Neural cell (in vitro differentiated cells): ENCODE measurements around the gene PAPPA2. TPM values are rescaled to one million over a fixed set of nuclear protein-coding genes. Genes with fewer than 3 reads are reported as not detected.

Experiments used
- H2AFZ ChIP-seq: fragments of 200-600, 300-800 bp; sonication (generic), shearing (Covaris generic); 2 replicates; pipeline ENCODE4 v1.6.0; 2014; ENCODE audit warnings: low read depth, mild to moderate bottlenecking, antibody characterized with exemption, low read length, moderate library complexity
- H3F3A ChIP-seq: fragments of 200-600 bp; shearing (Covaris generic); 2 replicates; pipeline ENCODE4 v1.6.1; 2016; ENCODE audit warnings: mild to moderate bottlenecking, moderate library complexity, mixed read lengths, antibody characterized with exemption, low read length; ENCODE audit not compliant: insufficient read depth, poor library complexity, severe bottlenecking
- H3K27ac ChIP-seq: fragments of 200-600, 300-800 bp; sonication (generic), shearing (Covaris generic); 2 replicates; pipeline ENCODE4 v1.5.1; 2014; ENCODE audit warnings: mild to moderate bottlenecking, low read length, moderate library complexity
- H3K27me3 ChIP-seq: fragments of 300-800, 200-600 bp; sonication (generic), shearing (Covaris generic); 2 replicates; pipeline ENCODE4 v1.6.0; 2014; ENCODE audit warnings: mild to moderate bottlenecking, low read depth, low read length, moderate library complexity; ENCODE audit not compliant: insufficient read depth
- H3K36me3 ChIP-seq: fragments of 300-800, 200-600 bp; sonication (generic), shearing (Covaris generic); 2 replicates; pipeline ENCODE4 v1.5.1; 2014; ENCODE audit warnings: mild to moderate bottlenecking, antibody characterized with exemption, low read length, moderate library complexity; ENCODE audit not compliant: insufficient read depth
- H3K4me2 ChIP-seq: fragments of 300-800, 200-600 bp; sonication (generic), shearing (Covaris generic); 2 replicates; pipeline ENCODE4 v1.6.0; 2014; ENCODE audit warnings: mild to moderate bottlenecking, low read length
- H3K4me3 ChIP-seq: fragments of 300-800, 200-600 bp; sonication (generic), shearing (Covaris generic); 2 replicates; pipeline ENCODE4 v1.5.1; 2014; ENCODE audit warnings: mild to moderate bottlenecking, low read length, moderate library complexity
- H3K79me2 ChIP-seq: fragments of 200-600 bp; shearing (Covaris generic); replicated peaks from 2 replicates; pipeline ENCODE4 v1.6.0; 2014; ENCODE audit warnings: mild to moderate bottlenecking, low read length, moderate library complexity; ENCODE audit not compliant: insufficient read depth
- H3K9ac ChIP-seq: fragments of 300-800, 200-600 bp; sonication (generic), shearing (Covaris generic); 2 replicates; pipeline ENCODE4 v1.6.1; 2016; ENCODE audit warnings: mild to moderate bottlenecking, low read length, mixed read lengths
- H3K9me2 ChIP-seq: fragments of 200-600 bp; shearing (Covaris generic); 2 replicates; pipeline ENCODE4 v1.6.1; 2016; ENCODE audit warnings: mild to moderate bottlenecking, low read length, mixed read lengths; ENCODE audit not compliant: insufficient read depth
- H3K9me3 ChIP-seq: fragments of 200-600, 300-800 bp; sonication (generic), shearing (Covaris generic); 2 replicates; pipeline ENCODE4 v1.6.1; 2016; ENCODE audit warnings: mild to moderate bottlenecking, mixed run types, low read length, moderate library complexity, mixed read lengths
- H4K20me1 ChIP-seq: fragments of 200-600 bp; shearing (Covaris generic); 2 replicates; pipeline ENCODE4 v1.6.1; 2016; ENCODE audit warnings: mild to moderate bottlenecking, mixed run types; ENCODE audit not compliant: insufficient read depth
- EP300 ChIP-seq: fragments of 450-650 bp; conservative IDR thresholded peaks from 2 replicates; pipeline ENCODE4 v1.6.1; 2014; ENCODE audit warnings: antibody characterized with exemption, mild to moderate bottlenecking, moderate library complexity; ENCODE audit not compliant: poor library complexity, severe bottlenecking
- EZH2 ChIP-seq: fragments of 200-600, 300-800 bp; shearing (Covaris generic), sonication (generic); IDR thresholded peaks from 2 replicates; pipeline ENCODE4 v1.6.1; 2014; ENCODE audit warnings: antibody characterized with exemption, low read length, borderline replicate concordance, mild to moderate bottlenecking; ENCODE audit not compliant: insufficient read depth, poor library complexity, severe bottlenecking
- MXI1 ChIP-seq: fragments of 450-650 bp; conservative IDR thresholded peaks from 2 replicates; pipeline ENCODE4 v1.6.1; 2014; ENCODE audit warnings: antibody characterized with exemption, mild to moderate bottlenecking; ENCODE audit not compliant: poor library complexity, severe bottlenecking
- POLR2AphosphoS5 ChIP-seq: IDR thresholded peaks from 2 replicates; pipeline ENCODE4 v1.6.1; 2012
- RAD21 ChIP-seq: fragments of 450-650 bp; conservative IDR thresholded peaks from 2 replicates; pipeline ENCODE4 v1.6.1; 2014; ENCODE audit warnings: antibody characterized with exemption, mild to moderate bottlenecking, moderate library complexity
- SMC3 ChIP-seq: fragments of 450-650 bp; conservative IDR thresholded peaks from 2 replicates; pipeline ENCODE4 v1.6.1; 2014; ENCODE audit warnings: antibody characterized with exemption, mild to moderate bottlenecking, moderate library complexity; ENCODE audit not compliant: poor library complexity
- TAF1 ChIP-seq: IDR thresholded peaks from 2 replicates; pipeline ENCODE4 v1.6.1; 2012; ENCODE audit warnings: low read depth
- polyA plus RNA-seq: library from polyadenylated mRNA; depleted of rRNA; stranded (reverse); fragments of >200 nt; gene quantifications from 2 replicates; pipeline ENCODE4 v1.2.3, GENCODE V29; 2014
- TF ChIP-seq, protein P1 (sequence below): IDR thresholded peaks from 2 replicates; pipeline ENCODE4 v1.6.1; 2012; ENCODE audit warnings: borderline replicate concordance
- TF ChIP-seq, protein P2 (sequence below): fragments of 450-650 bp; IDR thresholded peaks from 2 replicates; pipeline ENCODE4 v1.5.1; 2014; ENCODE audit warnings: antibody characterized with exemption, mild to moderate bottlenecking, moderate library complexity; ENCODE audit not compliant: poor library complexity, severe bottlenecking

Gene PAPPA2
- polyA plus RNA-seq, 1 donor from 2014 or later: 0.59 TPM

DNA sequence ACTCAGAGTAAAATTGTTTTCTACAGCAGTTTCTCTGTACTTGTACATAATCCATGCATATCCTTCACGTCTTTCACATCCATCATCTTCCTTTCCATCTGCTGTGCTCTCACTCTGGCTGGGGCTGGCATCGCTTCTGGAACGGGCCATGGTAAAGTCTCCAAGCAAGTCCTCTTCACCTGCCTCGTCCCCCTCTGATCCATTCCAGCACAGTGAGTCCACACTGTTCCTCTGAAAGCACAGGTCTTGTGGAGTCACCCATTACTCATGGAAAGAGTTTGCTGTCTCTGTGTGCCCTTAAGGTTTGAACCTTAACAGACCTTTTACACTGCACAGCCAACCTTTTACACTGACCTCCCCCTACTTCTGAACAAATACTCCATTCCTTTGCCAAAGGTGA lies 387.9 kb downstream of the PAPPA2 start:
- H3K4me3 ChIP-seq: no peak overlapping the region
- H3K27ac ChIP-seq: no peak overlapping the region
- no peaks in the 10 kb centered on the region for H3F3A ChIP-seq
- no peak overlapping the region for H3K9ac ChIP-seq
- H2AFZ ChIP-seq: no peak overlapping the region
- H3K27me3 ChIP-seq: no peaks in the 10 kb centered on the region
- TF ChIP-seq MXI1: no peak
- no peak for TF ChIP-seq TAF1
- no peak for TF ChIP-seq EZH2
- TF ChIP-seq, protein P1, sequence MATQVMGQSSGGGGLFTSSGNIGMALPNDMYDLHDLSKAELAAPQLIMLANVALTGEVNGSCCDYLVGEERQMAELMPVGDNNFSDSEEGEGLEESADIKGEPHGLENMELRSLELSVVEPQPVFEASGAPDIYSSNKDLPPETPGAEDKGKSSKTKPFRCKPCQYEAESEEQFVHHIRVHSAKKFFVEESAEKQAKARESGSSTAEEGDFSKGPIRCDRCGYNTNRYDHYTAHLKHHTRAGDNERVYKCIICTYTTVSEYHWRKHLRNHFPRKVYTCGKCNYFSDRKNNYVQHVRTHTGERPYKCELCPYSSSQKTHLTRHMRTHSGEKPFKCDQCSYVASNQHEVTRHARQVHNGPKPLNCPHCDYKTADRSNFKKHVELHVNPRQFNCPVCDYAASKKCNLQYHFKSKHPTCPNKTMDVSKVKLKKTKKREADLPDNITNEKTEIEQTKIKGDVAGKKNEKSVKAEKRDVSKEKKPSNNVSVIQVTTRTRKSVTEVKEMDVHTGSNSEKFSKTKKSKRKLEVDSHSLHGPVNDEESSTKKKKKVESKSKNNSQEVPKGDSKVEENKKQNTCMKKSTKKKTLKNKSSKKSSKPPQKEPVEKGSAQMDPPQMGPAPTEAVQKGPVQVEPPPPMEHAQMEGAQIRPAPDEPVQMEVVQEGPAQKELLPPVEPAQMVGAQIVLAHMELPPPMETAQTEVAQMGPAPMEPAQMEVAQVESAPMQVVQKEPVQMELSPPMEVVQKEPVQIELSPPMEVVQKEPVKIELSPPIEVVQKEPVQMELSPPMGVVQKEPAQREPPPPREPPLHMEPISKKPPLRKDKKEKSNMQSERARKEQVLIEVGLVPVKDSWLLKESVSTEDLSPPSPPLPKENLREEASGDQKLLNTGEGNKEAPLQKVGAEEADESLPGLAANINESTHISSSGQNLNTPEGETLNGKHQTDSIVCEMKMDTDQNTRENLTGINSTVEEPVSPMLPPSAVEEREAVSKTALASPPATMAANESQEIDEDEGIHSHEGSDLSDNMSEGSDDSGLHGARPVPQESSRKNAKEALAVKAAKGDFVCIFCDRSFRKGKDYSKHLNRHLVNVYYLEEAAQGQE: no peak
- no peak for TF ChIP-seq RAD21
- TF ChIP-seq EP300: no peak
- TF ChIP-seq, protein P2, sequence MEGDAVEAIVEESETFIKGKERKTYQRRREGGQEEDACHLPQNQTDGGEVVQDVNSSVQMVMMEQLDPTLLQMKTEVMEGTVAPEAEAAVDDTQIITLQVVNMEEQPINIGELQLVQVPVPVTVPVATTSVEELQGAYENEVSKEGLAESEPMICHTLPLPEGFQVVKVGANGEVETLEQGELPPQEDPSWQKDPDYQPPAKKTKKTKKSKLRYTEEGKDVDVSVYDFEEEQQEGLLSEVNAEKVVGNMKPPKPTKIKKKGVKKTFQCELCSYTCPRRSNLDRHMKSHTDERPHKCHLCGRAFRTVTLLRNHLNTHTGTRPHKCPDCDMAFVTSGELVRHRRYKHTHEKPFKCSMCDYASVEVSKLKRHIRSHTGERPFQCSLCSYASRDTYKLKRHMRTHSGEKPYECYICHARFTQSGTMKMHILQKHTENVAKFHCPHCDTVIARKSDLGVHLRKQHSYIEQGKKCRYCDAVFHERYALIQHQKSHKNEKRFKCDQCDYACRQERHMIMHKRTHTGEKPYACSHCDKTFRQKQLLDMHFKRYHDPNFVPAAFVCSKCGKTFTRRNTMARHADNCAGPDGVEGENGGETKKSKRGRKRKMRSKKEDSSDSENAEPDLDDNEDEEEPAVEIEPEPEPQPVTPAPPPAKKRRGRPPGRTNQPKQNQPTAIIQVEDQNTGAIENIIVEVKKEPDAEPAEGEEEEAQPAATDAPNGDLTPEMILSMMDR: no peak
- TF ChIP-seq POLR2AphosphoS5: no peak
- no peak for TF ChIP-seq SMC3
- H3K9me2 ChIP-seq: no peaks in the 10 kb centered on the region
- no peaks in the 10 kb centered on the region for H4K20me1 ChIP-seq
- no peak overlapping the region for H3K4me2 ChIP-seq
- H3K9me3 ChIP-seq: no peaks in the 10 kb centered on the region
- no peaks in the 10 kb centered on the region for H3K36me3 ChIP-seq
- H3K79me2 ChIP-seq: no peaks in the 10 kb centered on the region

DNA sequence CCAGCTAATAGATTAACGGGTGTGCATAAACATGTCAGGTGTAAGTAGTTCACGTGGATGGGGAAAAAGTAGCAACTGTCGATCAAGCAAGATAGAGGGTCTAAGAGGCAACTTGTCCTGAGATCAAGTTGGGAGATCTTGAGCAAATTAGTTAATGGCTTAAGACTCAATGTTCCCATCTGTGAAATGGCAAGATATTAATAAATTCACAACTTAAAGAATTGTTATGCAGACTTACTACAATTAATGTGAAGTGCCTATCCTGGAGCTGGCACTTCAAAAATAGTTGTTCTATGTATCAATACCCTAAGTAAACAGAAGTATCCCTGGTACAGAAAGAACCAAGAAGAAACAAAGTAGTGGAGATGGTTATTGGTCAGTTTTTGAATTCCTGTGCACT lies 389.1 kb downstream of the PAPPA2 start:
- H3F3A ChIP-seq: no peaks in the 10 kb centered on the region
- no peaks in the 10 kb centered on the region for H3K36me3 ChIP-seq
- H3K4me2 ChIP-seq: no peak overlapping the region
- no peaks in the 10 kb centered on the region for H3K27me3 ChIP-seq
- H3K9me3 ChIP-seq: no peaks in the 10 kb centered on the region
- H2AFZ ChIP-seq: no peak overlapping the region
- no peak overlapping the region for H3K27ac ChIP-seq
- no peak overlapping the region for H3K9ac ChIP-seq
- H3K79me2 ChIP-seq: no peaks in the 10 kb centered on the region
- H3K4me3 ChIP-seq: no peak overlapping the region
- TF ChIP-seq RAD21 (no peak), SMC3 (no peak), EP300 (no peak), EZH2 (no peak), MXI1 (no peak), TAF1 (no peak), POLR2AphosphoS5 (no peak)
- TF ChIP-seq, protein P1: no peak
- TF ChIP-seq, protein P2: no peak
- no peaks in the 10 kb centered on the region for H4K20me1 ChIP-seq
- H3K9me2 ChIP-seq: no peaks in the 10 kb centered on the region
